HG03064 (cell line): ENCODE data around the gene KYAT1.

Experiments
- ATAC-seq: cut with Tn5 transposase; IDR thresholded peaks from one replicate; pipeline ENCODE4 v1.9.1; 2021; ENCODE audit warnings: low read depth; ENCODE audit not compliant: unreplicated experiment

The KYAT1 gene

GRCh38 chr9:128786681-128787601 is 94.8 kb downstream of the KYAT1 start, which contains the start of gene TBC1D13:
TBC1D13 (plus strand) TSS chr9:128787253; CDS start chr9:128787354, 101 bp downstream.
- ATAC-seq = peak; percentile 85

DNA sequence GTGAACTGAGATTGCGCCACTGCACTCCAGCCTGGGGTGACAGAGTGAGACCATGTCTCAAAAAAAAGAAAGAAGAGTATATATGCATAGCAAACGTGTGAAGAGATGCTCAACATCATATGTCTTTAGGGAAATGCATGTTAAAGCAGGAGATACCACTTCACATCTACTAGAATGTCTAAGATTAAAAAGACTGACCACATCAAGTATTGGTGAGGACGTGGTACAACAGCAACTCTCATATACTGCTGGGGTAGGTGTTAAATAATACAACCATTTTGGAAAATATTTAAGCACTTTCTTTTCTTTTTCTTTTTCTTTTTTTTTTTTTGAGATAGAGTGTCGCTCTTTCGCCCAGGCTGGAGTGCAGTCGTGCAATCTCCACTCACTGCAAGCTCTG is 96.3 kb downstream of the KYAT1 start:
- ATAC-seq = no peak
